Endometrial microvascular endothelial cells (primary cell): ENCODE results near the gene MBOAT1. TPM values are rescaled to one million over a fixed set of nuclear protein-coding genes. Genes with fewer than 3 reads are reported as not detected.

ENCODE experiments used
- in situ Hi-C: cut with HindIII; loops from 2 replicates; pipeline ENCODE4 v1.10.0; 2017; ENCODE audit warnings: low sequenced_read_pairs, low pct_unique_long_range_greater_than_20kb; ENCODE audit errors: inconsistent ontology term
- total RNA-seq: library from RNA; depleted of rRNA; stranded (reverse); fragments of >200 nt; gene quantifications from one replicate; pipeline ENCODE4 v1.2.3, GENCODE V29; 2015; ENCODE audit errors: inconsistent ontology term

The MBOAT1 gene
- total RNA-seq, 1 donor from 2014 or later, result 5.3 TPM

DNA sequence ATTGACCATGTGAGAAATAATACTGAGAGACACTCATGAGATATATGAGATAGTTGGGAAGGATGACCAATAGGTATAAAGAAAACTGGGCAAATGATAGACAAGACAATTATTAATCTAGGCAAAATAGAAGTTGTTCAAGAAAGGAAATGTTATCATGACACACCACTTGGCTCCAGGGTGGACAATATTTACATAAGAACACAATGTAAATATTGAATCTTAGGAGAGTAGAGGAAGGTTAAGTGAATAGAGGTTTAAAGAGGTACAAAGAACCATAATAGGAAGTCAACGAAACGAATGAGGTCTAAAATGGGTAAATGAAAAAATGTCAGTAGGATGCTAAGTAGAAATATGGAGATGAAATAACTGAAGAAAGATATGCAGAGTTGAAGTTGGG lies 126.5 kb downstream of the MBOAT1 start:
- in situ Hi-C loops, result no loop called here

GRCh38 chr6:20084411-20084810 lies 127.9 kb downstream of the MBOAT1 start:
- in situ Hi-C loops, result no loop called here

DNA sequence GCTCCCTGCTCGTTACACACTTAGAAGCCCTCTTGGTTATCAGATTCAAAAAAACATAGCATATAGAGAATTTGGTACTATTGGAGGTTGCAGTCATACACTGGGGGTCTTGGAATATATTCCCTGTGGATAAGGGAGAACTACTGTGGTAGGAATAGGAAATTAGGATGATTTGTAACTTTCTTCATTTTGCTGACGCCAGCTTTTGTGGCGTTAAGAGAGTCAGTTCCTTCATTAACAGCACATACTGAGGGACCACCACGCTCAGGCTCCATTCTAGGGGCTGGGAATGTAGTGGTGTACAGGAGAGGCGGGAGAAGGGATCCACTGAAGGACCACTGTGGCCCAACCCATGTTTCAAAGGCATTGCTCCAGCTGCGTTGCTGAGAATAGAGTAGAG lies 140.3 kb downstream of the MBOAT1 start:
- in situ Hi-C loops, result no loop called here

GRCh38 chr6:20070047-20070446 lies 142.2 kb downstream of the MBOAT1 start:
- in situ Hi-C loops, result no loop called here

- in situ Hi-C loops, result no loop called here
Observed at GRCh38 chr6:20069021-20069522, 143.2 kb downstream of the MBOAT1 start.

GRCh38 chr6:20068421-20068988 lies 143.8 kb downstream of the MBOAT1 start:
- in situ Hi-C loops, result no loop called here

- in situ Hi-C loops, result no loop called here
Observed at GRCh38 chr6:20061952-20062351, 150.3 kb downstream of the MBOAT1 start.

GRCh38 chr6:20060252-20060651 lies 152.0 kb downstream of the MBOAT1 start:
- in situ Hi-C loops, result no loop called here

DNA sequence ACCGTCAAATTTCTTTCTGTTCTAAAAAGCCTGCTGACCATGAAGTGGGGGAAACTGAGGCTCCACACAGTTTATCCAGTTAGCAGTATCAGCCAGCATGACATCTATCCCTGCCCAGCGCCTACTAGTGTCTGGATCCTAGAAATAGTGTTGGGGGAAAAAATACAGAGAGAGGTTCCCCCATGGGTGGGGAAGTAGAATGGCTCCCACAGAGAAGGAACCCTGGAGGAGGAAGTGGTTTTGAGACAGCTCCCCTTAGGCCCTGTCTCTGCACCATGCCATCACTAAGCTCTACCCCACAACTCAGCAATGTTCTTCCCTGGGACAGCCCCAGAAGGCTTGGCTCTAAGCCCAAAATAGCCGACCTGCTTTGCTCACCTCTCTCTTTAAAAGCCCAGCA lies 153.4 kb downstream of the MBOAT1 start:
- in situ Hi-C loops, result no loop called here

DNA sequence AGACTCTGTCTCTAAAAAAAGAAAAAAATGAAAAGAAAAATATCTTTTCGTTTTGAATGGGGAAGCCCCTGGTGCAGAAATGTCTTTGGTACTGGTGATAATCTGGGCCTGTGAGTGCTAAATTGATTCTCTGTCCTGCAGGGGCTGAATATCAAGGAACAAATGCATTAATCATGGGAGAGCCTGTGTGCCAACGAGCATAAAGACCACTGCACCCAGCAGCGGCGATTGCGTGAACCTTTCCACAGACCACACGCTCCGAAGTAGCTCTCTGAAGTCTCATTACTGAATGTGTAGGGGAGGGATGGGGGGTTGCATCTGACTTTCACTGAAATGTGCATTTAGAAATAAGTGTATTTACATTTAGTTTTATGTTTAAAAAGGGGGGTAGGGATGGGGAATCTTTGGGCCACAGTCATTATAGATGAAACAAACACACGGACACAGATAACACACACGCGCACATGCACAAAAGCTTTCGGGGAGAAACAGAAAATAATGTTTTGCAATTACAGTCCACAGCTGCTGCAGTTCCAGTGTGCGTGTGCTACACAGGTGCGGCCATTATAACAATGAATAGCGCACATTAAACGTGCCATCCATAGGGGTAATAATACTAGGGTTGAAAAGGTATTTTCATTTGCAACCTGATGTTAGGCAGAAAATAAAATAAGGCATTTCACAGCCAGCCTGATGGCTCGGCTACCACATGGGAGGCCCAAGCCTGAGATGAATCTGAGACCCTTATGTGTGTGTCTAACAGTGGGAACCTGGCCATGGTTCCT lies 154.0 kb downstream of the MBOAT1 start:
- in situ Hi-C loops, result no loop called here

DNA sequence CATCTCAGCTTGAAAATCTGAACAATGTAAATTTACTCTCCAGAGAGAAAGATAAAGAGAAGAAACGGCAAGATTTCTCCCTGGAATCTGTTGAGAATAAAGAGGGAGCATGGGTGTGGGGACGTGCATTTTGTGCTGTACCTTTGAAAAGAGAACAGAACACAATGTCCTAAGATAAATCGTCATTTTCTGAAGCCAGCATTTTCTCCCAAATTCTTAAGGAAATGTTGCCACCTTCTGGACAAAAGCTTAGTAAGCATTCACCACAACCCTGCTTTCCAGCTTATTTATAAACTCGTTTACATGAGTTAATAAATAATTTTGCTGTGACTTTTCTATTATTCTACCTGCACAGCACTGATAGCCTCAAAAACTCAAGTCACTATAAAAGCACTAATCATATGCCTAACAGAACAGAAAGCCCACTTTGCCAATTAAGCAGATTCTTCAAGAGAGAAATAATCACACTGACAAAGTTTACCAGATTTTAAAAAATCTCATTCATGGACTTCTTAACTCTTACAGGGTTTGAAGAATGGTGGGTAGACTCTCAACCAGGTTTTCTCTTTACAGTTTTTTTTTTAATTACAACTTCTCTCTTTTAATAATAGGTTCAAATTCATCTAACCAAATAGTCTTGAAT lies 155.8 kb downstream of the MBOAT1 start:
- in situ Hi-C loops, result no loop called here

DNA sequence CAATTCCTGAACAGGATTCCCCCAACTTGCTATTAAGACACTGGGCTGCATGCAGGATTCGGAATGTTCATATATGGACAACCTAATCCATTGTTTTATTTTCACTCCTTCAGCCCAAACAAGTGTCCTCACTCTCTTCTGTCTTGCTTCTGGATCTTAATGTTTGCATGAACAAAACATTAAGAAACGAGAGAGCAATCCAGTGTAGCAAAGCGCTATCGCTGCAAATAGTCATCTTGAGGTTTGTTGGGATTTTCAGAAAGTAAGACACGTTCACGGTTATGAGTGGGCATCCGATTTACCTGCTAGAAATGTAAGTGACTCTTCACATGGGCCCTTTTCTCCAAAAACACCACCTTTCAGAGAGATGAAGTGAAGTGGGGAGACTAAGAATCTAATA lies 156.4 kb downstream of the MBOAT1 start:
- in situ Hi-C loops, result no loop called here

Other genes starting within 250 kb of the MBOAT1 start
- gene E2F3, start 189.4 kb upstream of the MBOAT1 start, total RNA-seq, result 7.5 TPM